Measurements from ENCODE around the gene ASB15.
"Not testable (repeated sequence)": the region's sequence is repeated elsewhere in the genome, so short reads cannot be mapped to it uniquely, and the experiment has no call there.

GRCh38 chr7:123634011-123634573 is 32.5 kb downstream of the ASB15 start:
- TF ChIP-seq EZH2phosphoT487 (IDR thresholded peaks at IDR 0.05; ENCODE audit: low read length); EZH2 (optimal IDR thresholded peaks at IDR 0.05; ENCODE audit: low read depth, low read length): not testable (repeated sequence)
- TF ChIP-seq, protein P1, sequence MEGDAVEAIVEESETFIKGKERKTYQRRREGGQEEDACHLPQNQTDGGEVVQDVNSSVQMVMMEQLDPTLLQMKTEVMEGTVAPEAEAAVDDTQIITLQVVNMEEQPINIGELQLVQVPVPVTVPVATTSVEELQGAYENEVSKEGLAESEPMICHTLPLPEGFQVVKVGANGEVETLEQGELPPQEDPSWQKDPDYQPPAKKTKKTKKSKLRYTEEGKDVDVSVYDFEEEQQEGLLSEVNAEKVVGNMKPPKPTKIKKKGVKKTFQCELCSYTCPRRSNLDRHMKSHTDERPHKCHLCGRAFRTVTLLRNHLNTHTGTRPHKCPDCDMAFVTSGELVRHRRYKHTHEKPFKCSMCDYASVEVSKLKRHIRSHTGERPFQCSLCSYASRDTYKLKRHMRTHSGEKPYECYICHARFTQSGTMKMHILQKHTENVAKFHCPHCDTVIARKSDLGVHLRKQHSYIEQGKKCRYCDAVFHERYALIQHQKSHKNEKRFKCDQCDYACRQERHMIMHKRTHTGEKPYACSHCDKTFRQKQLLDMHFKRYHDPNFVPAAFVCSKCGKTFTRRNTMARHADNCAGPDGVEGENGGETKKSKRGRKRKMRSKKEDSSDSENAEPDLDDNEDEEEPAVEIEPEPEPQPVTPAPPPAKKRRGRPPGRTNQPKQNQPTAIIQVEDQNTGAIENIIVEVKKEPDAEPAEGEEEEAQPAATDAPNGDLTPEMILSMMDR (IDR thresholded peaks at IDR 0.05; ENCODE audit: low read length): not testable (repeated sequence)
